SIG-M5 treated with dmso at 0.1 percent for 504 hours (cell line): ENCODE measurements around the gene ZSCAN30.

ENCODE experiments used
- DNase-seq: peaks from one replicate; lab custom pipeline; 2025; ENCODE audit not compliant: unreplicated experiment; lab: John Stamatoyannopoulos, UW

Gene ZSCAN30

DNA sequence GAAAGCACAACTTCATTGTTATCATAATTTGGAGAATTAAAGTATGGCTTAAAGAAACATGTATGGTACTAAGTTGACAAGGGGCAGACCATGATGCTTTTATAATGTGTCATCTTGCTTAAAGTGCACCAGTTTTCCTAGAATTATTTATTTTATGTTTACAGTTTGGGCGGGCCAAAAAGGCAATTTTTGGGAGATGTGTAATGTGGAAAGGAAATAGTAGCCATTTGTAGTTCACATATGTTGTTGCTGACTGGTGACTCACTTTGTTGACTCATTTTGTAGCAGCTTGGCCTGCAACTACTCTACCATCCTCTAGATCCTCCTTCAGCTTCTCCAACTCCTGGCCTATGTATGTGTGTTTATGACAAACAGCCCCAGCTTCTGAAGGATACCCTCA lies 7.7 kb downstream of the ZSCAN30 start:
- no peak for DNase-seq

DNA sequence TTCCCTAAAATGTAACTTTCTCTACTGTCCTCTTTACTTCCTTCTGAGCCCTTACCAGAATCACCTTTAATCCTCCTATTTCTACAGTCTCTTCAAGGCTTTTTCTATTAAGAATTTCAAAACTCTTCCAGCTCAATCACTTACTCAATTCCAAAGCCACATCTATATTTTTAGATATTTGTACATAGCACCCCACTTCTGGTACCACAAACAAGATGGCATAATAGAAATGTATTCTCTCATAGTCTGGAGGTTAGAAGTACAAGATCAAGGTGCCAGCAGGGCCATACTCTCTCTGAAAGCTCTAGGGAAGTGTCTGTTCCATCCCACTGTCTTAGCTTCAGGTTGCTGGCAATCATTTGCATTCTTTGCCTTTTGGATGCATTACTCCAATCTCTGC lies 11.1 kb downstream of the ZSCAN30 start:
- DNase-seq = no peak

DNA sequence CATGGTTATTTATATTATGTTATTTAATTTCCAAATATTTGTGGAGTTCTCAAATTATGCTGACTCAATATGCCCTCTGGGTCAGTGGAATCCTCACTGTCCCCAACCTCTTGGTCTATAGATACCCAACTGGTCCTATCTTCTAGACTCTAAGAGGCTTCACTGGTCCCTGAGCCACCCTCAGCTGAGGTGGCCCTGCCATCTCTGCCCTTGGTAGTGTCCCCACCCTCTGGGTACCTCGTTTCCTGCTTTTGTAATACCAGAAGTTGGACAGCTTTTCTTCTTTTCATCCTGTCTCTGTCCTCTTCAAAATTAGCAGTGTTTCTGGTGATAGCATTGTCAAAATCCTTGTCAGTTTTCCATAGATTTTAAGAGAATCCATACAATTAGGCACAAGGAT lies 11.9 kb downstream of the ZSCAN30 start:
- DNase-seq = no peak

DNA sequence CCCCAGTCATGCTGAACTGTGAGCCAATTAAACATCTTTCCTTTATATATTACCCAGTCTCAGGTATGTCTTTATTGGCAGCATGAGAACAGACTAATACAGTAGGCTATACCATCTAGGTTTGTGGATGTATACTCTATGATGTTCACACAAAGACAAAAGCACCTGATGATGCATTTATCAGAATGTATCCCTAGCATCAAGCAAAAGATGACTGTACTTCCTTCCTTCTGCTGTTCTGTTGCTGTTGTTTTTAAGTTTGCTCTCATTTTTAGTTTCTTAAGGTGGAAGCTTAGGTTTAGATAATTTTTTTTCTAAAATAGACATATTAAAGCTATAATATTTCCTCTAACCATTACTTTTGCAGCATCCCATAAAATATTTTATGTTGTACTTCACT lies 12.4 kb downstream of the ZSCAN30 start:
- DNase-seq = no peak

DNA sequence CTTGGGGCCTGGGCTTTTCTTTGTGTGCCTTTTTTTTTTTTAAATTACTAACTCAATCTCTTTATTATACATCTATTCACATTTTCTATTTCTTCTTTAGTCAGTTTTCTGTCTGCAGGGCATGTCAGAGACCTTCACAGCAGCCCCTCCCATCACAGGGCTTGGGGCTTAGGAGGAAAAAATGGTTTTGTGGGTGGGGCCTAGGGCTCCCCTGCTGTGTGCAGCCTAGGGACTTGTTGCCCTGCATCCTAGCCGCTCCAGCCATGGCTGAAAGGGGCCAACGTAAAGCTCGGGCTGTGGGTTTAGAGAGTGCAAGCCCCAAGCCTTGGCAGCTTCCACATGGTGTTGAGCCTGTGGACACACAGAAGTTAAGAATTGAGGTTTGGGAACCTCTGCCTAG lies 13.8 kb downstream of the ZSCAN30 start:
- DNase-seq = no peak

DNA sequence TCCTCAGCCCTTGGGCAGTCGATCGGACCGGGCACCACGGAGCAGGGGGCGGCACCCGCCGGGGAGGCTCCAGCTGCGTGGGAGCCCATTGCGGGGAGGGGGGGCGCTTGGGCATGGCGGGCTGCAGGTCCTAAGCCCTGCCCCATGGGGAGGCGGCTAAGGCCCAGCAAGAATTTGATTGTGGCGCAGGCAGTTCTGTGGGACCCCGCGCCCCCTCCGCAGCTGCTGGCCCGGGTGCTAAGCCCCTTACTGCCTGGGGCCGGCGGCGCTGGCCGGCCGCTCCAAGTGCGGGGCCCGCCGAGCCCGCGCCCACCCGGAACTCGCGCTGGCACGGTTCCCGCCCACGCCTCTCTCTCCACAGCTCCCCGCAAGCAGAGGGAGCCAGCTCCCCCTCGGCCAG lies 18.4 kb downstream of the ZSCAN30 start:
- DNase-seq = no peak

DNA sequence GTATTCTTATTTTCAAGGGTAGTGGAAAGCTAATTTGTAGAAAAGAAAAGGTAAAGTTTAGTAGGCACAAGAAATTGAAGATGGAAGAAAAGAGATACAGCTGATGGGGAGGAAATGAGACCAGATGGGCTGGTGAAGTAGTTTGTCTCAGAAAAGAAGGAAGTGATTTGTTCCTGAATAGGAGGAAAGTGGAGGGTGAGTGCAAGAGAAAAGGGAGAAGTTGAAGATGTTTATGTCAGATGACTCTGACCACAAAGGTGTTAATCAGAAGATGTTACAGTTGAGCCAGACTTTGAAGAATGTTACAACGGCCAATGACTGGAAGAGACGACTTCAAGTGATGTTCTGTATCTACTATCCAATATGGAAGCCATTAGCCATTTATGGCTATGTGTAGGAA lies 21.2 kb downstream of the ZSCAN30 start:
- peak; percentile 38 for DNase-seq

DNA sequence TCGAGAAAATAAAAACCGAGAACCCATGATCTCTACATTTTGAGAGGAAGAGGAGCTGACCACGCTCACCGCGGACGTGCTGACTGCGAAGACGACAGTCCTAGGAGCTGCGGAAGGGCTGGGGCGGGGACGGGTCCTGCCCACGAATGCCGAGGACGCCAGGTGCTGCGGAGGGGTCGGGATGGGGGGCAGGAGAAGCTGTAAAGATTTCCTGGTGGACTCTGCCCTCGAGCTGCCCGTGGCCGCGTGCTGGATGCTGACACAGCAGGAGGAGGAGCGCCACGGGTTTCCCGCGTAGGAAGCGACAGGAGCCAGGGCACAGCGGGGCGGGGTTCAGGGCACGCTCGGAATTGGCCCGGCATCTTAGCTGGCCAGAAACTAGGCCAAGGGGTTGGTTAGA lies 22.2 kb downstream of the ZSCAN30 start:
- DNase-seq = no peak

DNA sequence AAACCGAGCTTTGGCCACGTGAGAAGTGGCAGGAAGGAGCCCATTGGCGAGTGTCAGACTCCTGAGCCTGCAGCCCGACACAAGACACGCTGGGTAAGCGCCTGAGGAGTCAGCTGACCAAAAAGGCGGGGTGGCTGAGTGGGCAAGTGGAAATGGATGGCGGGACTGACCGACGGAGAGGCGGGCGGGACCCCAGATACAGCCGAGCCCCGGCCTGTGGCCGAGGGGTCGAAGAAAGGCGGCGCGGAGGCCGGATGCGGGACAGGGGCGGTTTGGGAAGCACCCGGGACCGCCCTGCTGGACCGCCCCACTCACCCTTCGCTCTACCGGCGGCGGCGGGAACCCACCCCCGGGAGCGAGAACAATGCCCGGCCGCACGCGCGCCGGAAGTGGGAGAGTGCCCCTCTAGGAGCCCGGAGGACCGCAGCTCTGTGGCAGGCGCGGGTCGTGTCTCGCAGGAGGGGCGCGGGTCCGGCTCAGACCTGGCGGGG lies 22.8 kb downstream of the ZSCAN30 start:
- DNase-seq = no peak

DNA sequence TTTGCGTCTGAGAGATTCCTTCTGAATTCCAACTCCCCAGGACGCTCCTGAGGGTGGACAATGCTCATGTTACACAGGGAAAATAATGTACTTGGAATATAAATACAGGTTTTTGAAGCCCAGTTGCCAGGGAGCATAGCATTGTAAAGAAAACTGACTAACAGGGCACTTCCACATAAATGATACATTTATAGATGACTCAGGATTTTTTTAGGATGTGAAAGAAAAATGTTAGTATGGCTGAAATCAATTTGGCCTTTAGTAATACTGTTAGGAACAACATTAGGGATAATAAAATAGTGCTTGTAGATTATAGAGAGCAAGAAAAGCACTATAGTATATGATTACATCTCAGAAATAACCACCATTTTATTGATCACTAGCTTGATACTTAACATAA lies 25.6 kb downstream of the ZSCAN30 start:
- no peak for DNase-seq

DNA sequence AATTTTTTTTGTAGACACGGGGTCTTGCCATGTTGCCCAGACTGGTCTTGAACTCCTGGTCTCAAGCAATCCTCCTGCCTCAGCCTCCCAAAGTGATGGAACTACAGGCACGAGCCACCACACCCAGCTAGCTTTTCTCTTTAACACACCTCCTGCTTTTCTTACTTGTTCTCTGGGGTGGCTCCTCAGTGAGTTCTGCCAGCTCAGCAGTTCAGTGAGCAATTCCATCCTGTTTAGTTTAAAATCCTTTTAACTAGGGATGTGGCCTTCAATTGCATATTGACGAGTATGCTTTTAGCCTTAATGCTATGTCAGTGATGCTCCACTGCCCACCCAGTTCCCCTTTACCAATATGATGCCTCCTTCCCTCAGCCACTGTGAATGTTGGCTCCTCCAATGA lies 33.1 kb downstream of the ZSCAN30 start:
- DNase-seq = no peak

DNA sequence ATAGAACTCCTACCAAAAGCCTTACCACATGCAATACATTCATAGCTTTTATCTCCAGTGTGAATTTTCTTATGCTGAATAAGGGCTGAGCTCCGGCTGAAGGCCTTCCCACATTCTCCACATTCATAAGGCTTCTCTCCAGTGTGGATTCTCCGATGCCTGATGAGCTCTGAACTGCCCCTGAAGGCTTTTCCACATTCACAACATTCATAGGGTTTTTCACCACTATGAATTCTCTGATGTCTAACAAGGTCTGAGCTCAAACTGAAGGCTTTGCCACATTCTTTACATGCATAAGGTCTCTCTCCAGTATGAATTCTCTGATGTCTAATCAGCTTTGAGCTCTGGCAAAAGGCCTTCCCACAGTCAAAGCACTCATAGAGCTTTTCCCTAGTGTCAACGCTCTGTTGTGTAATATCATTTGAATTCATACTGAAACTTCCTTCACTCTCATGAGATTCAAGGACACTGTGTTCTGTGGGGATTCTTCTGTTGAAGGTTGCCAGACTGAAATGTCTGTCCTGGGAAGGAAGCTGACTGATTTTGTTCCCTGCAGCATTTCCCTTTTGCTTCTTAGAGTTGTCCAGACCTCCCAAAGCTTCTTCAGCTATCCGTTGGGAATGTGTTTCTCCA lies 36.3 kb downstream of the ZSCAN30 start:
- no peak for DNase-seq

DNA sequence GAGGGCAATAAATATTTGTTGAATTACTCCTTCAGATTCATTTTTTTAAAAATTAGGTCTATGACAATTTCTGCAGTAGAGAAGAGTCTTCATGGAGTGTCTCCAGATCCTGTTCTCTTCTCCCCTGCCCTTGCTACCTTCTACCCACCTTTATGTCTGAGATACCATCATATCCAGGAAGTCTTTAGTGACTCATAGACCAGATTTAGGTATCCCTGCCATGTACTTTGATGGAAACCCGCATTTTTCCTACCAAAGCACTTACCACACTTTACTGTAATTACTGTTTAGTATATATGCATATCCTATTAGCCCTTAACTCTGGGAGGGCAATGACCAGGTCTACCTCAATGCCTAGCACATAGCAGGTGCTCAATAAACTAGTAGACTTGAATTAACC lies 37.6 kb downstream of the ZSCAN30 start:
- DNase-seq = no peak

DNA sequence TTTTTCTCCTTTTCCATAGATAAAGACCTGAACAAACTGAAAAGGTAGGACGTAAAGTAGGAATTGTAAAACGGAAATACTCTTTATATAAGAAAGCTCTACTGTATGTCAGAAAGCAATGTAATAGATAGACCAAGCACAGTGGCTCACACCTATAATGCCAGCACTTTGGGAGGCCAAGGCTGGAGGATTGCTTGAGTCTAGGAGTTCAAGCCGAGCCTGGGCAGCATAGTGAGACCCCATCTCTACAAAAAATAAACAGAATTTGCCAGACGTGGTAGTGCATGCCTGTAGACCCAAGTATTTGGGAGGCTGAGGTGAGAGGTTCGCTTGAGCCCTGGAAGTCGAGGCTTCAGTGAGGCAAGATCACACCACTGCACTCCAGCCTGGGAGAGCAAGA lies 41.6 kb downstream of the ZSCAN30 start:
- DNase-seq = no peak

DNA sequence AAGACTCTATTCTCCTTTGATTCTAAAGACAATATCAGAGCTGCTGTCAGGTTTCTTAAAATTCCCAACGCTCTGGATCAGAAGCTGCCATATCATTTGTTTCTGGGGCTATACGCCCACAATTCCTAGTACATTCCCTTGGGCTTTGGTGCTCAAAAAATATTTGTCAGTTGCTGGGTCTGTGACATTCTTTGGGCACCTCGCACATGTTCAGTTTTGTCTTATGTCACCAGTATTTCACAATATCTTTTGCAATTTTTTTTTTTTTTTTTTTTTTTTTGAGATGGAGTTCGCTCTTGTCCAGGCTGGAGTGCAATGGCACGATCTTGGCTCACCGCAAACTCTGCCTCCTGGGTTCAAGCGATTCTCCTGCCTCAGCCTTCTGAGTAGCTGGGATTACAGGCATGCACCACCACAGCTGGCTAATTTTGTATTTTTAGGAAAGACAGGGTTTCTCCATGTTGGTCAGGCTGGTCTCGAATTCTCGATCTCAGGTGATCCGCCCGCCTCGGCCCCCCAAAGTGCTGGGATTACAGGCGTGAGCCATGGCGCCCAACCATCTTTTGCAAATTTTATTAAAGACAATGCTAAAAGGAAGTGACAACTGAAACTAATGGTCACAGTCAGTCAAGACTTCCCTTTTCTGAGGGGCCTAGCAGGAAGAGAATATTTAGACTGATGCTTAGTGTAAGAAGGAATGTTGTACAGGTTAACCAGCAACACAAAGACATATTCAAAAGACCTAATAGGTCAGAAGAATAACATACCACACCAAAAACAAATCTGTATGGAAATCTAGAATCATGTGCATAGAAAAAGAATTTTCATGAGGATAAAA lies 42.4 kb downstream of the ZSCAN30 start:
- DNase-seq = peak; percentile 26

DNA sequence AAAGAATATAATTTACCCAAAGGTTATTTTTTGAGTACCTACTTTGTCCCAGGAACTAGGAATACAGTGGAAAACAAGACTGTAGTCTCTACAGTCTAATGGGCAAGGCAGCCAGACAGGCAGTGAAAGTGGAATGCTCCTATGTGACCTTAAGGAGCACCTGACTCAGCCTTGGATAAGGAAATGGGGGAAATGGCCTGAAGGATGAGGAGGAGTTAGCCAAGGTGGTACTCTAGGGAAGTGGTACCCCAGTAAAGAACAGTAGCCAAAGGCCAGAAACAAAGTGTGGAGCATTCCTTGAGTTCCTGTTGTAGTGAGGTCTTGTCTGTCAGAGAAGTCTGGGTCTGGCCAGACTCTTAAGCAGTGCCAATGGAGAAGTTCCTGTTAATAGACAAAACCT lies 43.2 kb downstream of the ZSCAN30 start:
- no peak for DNase-seq

DNA sequence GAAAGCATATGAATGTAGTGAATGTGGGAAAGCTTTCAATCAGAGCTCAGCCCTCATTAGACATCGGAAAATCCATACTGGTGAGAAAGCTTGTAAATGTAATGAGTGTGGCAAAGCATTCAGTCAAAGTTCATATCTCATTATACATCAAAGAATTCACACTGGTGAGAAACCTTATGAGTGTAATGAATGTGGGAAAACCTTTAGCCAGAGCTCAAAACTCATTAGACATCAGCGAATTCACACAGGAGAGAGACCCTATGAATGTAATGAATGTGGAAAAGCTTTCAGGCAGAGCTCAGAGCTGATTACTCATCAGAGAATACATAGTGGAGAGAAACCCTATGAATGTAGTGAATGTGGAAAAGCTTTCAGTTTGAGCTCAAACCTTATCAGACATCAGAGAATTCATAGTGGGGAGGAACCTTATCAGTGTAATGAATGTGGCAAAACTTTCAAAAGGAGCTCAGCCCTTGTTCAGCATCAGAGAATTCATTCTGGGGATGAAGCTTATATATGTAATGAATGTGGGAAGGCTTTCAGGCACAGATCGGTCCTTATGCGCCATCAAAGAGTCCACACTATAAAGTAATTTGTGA lies 44.2 kb downstream of the ZSCAN30 start:
- DNase-seq = no peak

DNA sequence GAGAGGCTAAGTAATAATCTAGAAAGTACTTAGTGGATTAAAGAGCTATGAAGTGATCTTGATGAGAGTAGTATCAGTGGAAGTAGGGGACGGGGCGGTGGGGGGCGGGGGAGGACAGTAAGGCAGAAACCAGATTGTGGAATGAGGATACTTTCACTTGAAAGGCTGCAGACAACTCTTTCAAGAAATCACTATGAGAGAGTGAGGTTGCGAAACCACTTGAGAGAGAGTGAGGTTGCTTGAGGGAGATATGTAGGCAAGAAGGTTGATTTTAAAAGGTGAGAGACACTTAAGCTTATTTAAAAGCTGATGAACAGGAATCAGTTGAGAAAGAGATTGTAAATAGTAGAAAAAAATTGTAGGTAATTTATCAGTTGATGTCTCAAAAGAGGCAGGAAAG lies 45.4 kb downstream of the ZSCAN30 start:
- no peak for DNase-seq

DNA sequence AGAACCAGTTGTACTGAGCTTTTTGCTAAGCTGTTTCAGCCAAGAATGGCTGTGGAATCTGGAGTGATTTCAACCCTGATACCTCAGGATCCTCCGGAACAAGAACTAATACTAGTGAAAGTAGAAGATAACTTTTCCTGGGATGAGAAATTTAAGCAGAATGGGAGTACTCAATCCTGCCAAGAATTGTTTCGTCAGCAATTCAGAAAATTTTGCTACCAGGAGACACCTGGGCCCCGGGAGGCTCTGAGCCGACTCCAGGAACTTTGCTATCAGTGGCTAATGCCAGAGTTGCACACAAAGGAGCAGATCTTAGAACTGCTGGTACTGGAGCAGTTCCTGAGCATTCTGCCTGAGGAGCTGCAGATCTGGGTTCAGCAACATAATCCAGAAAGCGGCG lies 47.6 kb downstream of the ZSCAN30 start:
- no peak for DNase-seq

DNA sequence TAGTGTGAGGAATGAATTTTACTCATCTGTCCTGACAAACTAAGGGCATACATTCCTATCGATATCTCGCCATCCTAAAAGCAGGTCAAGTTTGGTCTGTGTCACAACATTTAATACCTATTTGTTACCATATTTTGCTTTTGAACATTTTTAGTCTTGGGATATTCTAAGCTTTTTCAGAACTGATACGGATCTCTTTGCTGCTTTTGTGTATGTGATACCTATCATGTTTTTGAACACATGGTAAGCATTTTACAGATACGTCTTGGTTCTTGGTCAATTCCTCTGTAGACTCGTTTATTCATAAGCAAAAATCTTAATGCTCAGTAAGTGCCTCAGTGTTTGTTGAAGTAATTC lies 48.6 kb downstream of the ZSCAN30 start:
- no peak for DNase-seq

DNA sequence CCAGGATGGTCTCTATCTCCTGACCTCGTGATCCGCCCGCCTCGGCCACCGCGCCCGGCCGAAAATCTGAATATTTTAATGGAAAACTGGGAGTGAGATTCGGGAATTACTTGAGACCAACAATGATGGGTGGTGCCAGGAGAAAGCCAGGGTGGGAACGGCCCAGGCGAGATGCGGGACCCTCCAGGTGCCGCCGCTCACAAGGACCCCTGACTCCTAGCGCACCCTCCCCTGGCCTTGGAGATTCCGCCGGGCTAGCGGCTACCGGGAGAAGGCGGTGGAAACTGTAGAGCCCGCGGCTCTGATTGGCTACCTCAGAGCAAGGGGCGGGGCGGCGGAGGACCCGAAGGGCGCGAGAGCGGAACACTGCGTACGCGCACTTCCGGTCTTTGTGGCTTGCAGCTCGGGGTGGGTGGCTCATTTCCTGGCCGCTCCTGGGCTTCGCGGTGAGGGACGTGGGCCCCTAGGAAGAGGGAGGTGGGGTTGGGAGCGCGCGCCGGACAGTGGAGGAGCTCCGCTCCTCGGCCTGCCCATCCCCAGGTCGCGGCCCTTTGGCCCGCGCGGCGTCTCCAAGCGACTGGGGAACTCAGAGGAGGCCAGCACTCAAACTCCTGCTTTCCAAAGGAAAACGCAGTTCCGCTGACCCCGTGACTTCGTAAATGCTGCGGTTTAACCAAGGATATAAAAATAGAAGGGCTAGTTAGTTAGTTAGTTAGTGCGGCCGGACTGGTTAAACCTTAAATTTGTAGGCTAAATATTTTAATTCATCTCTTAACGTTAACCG lies 49.2 kb downstream of the ZSCAN30 start, which contains the start of gene ZNF397:
Gene ZNF397, plus strand, starts transcription at position 371 of the 784 bp plus-strand sequence. CDS start 1,437 bp downstream, outside the sequence.
- DNase-seq = peak; percentile 88
